GM19452 (cell line): ENCODE measurements around the gene TANK.
A peak's percentile ranks its signal among the peaks of the same experiment; 100 is the strongest.
"Not testable (repeated sequence)": the region's sequence is repeated elsewhere in the genome, so short reads cannot be mapped to it uniquely, and the experiment has no call there.

Experiments
- ATAC-seq: cut with Tn5 transposase; IDR thresholded peaks from one replicate; pipeline ENCODE4 v1.9.1; 2021; ENCODE audit not compliant: unreplicated experiment

TANK gene

DNA sequence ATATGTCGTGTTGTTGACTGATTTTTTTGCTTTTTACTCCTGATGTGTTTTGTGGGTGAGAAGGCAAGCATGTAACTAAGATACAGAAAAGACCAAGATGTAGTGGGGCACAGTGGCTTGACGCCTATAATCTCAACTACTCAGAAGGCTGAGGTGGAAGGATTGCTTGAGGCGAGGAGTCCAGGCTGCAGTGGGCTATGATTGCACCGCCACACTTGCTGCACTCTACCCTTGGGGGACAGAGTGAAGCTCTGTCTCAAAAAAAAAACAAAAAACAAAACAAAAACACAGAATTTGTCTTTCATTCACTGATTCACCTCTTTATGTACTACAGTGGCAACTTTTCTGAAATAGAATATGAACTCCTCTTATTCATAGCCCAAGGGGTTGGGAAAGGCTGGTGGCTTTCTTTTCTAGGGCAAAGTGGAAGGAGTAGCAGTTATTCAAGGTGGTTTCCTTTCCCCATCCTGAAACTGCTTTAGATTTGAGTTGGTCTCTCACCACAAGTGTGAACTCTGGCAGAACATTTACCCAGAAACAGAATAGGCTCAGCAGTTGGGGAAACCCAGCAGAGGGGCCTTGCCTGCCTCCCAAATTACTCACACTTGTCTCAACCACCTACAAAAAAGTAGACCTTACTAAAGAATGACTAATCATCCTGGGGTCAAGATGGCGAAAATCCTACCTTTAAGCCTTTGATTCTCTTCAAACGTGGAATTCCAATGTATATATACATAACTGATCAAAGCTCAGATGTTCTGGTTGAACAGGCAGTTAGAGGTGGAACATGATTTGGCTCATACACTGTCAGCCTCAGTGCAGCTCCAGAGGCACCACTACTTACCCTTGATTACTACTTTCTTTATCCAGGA is 6.5 kb downstream of the TANK start:
- ATAC-seq, result peak; percentile 86

DNA sequence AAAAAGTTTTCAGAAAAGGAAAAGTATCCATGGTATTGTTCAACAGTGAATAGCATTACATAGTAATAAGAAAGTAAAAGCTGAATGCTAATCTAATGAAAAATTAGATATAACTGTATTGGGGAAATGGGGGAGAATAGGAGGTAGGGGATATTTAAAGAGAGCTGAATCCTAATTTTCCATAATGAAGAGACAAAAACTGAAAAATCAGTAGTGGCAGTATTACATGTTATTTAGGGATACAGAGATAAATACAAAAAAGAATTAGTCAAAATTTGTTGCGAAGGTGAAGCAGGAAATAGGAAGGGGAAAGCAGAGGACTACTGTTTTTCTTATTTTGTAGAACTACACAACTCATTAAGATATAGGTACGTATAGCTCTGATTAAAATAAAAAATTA is 9.1 kb downstream of the TANK start:
- ATAC-seq, result no peak

DNA sequence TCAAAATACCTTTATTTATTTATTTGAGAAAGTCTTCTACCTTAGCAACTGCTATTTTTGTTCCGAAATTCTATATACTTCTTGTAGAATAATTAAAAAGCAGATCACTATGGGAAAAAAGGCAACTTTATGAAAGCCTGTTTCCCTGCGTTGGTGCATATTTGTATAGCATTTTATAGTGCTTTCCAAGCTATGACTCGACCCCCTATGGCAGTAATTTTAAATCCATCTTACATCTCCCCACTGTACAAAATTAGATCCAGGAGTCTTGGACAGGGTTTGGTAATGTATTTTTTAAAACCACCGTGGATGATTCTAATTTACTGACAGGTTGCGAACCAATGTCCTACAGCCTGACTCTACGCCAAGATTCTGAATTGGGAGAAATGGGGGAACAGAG is 10.1 kb downstream of the TANK start:
- ATAC-seq, result no peak

DNA sequence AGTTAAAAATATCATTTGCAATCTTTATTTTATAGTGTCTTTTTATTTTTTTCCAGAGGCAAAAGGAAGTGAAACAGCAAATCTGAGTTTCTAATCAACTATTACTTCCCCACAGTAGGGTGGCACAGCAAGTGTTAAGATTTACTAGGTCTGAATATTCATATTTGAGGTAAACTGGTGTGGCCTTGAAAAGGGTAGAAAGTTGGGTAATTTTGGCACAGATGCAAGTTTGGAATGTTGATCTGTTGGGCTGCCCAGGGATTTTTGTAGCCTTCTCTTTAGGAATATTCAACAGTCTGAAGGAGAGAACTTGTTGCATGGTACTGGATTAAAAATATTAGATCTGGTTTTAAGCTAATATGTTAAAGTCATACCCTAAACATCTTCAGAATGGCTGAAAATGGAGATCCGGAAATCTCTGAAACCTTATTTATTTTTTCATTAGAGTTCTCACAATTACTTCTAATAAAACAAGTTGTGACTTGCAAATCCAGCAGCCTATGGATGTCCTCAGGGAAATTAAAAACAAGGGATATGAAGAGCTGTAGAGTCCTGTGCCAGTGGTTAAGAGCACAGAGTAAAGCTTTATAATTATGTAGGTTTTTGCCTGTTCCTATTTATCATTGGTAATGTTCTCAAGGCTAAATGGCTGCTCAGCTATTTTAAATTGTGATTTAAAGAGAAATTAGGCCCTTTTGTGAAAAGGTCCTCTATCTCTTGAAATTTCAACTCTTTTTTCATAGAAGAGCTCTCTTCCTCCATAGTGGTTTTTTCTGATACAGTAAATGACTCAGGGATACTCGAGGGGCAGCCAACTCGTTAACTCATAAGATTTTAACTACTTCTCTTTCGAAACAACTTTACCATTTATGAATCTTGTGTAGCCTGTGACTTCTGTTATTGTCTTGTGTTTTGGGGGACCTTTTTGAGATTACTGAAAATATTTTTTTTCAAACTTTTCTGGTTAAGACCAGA is 11.0 kb downstream of the TANK start:
- no peak for ATAC-seq

DNA sequence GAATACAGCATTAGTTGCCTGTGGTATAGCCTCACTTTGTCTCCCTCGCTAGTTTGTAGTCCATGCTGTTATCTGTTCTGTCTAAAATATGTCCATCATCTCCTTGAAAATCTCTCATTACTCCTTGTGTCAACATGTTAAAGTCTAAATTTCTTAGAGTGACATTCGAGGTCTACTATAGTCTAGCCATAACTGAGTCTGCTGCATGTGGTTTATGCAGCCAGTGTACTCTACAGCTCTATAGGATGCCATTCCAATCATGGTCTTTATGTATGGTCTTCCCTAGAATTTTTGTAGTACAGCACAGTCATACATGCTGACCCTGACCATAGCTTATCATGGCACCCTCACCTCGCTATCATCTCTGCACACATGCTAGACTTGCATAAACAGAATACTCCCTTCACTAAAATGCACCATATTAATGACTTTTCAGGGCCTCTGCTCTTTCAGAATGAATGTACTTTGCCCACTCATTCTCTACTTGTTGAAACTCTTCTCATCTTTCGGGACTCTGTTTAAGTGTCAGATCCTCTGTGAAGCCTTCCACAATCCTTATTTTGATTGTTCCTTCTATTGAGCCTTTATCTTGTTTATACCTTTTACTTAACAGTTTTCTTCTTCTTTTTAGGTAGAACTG is 12.8 kb downstream of the TANK start:
- ATAC-seq, result no peak

DNA sequence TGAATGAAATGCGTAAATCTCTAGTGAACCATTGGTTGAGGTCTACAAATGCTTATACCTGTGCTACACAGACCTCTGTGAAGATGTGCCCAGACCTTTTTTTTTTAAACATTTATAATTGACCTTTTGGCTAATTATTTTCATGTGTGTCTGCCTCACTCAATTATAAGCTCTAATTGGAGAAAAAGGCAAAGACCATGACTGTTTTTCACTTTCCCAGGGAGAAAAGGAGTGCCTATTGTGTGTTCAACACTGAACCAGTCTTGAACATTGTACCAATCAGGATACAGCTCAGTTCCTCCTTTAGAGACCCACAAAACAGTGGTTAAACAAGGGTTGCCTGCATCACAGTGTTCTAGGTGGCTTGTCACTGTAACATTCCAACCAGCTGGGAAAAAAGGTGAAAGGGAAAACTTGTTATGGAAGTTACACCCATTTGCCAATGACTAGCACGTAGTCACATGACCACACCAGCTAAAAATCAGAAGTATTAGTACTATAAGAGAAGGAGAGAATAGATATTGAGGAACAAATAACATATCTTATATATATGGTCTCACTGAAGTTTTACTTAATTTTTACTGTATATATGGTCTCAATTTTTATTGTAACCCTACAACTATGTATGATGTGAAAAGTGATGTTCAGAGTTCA is 13.4 kb downstream of the TANK start:
- ATAC-seq, result no peak

DNA sequence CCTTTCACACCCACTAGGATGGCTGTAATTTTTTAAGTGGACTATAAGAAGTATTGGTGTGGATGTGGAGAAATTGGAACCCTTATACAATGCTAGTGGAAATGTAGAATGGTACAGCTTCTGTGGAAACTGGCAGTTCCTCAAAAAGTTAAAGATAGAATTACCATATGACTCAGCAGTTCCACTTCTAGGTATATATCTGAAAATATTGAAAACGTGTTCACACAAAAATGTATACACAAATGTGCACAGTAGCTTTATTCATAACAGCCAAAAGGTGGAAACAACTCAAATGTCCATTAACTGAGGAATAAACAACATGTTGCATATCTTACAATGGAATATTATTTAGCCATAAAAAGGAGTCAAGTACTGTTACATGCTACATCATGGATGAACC is 17.7 kb downstream of the TANK start:
- no peak for ATAC-seq

DNA sequence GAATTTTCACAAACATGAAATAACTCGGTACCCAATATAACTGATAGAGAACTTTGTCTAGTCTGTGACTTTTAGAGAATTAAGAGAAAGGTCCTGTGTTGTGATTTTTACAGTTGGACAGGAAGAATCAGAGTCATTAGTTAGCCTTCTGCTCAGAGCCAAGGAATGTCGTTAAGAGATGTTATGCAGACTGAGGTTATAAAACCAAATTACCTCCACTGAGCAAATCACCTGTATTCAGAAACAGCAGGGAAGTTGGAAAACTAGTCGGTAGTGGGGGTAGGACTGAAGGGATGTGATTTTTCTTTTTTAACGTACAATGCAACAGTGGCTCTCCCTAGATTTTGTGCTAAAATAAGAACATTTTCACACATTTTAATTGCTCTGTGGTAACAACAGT is 18.5 kb downstream of the TANK start:
- no peak for ATAC-seq

DNA sequence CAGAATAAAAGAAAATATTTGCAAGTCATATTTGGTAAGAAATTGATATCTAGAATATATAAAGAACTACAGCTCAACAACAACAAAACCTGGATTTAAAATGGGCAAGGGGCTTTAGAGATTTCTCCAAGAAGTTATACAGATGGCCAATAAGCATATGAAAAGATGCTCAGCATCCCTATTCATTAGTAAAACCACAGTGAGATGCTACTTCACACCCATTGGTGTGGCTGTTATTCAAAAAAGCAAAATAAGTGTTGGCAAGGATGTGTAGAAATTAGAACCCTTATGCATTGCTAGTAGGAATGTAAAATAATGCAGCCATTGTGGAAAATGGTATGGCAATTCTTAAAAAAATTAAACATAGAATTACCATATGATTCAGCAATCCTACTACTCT is 29.8 kb downstream of the TANK start:
- no peak for ATAC-seq

DNA sequence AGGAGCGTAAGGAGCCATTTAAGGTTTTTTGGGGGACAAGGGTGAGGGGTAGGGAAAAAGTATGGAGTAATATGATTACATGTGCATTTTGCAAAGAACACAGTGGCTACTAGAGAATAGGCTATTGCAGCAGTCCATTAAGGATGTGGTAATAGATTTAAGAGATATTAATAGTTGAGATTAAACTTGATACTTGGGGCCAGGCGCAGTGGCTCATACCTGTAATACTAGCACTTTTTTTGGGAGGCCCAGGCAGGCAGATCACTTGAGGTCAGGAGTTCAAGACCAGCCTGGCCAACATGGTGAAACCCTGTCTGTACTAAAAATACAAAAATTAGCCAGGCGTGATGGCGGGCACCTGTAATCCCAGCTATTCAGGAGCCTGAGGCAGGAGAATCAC is 35.4 kb downstream of the TANK start:
- not testable (repeated sequence) for ATAC-seq

DNA sequence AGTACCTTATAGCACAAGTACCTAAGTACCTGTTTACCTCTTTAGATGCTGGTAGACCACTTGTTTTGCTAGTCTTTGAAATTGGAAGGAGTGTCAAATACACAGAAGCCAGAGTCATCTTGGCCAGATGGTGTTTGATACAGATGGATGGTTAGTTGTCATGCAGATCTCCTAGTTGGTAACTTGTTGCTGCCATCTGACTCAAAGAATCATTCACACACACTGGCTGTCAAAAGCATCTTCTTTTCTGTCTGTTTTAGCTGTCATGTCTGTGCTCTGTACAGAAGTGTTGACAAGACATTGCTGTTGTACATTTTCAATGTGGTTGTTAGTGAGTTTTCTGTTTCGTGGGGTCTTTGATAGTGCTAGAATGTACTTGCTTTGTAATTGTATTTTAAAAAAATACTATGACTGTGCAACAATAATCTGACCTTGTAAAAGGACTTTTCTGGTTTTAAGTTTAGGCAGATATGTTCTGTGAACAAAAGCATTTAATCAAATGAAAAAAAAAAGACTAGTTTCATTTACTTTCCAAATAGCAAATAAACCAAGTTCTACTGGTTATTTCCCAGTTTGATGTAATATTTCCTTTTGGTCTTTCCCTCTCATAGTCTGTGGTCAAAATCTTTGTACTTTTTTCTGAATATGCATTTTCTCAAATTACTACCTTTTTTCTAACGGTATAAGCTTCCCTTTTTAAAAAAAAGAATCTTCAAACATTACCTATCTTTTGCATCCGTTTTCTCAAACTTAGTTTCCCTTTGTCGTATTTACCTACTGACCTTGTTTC is 39.9 kb downstream of the TANK start:
- ATAC-seq, result peak; percentile 84

DNA sequence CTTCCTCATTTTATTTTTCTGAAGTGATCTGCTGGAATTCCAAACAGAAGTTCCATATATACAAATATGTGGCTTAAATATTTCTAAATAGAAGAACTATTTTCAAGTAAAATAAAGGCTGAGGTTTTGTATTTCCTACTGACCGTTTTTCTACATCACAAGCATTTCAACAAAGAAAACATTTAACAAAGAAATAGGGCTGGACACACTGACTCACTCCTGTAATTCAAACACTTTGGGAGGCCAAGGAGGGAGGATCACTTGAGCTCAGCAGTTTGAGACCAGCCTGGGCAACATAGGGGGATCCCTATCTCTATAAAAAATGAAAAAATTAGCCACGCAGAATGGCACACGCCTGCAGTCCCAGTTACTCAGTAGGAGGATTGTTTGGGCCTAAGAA is 44.6 kb downstream of the TANK start:
- ATAC-seq, result no peak

DNA sequence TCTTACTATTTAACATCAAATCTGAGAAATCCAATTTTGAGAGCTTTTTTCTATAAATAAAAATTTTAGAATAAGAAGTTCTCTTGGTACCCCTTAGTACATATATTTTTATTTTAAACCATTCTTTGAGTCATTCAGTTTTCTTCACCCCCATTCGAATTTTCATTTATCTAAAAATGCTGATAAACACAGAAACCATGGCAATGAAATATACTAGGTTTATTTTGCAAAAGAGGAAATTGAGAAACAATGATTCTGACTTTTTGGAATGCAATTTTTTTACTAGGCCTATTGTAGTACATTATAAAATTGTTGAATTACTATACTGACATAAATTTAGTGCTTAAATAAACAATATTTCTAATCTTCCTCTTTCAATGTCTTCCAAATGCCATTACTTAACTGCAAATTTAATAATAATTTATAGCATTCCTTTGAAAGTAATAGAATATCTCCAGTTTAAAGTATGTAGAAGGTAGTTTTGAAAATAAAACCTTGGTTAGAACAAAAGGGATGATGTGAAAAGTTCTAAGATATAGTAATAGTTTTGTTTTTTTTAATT is 46.3 kb downstream of the TANK start:
- no peak for ATAC-seq

DNA sequence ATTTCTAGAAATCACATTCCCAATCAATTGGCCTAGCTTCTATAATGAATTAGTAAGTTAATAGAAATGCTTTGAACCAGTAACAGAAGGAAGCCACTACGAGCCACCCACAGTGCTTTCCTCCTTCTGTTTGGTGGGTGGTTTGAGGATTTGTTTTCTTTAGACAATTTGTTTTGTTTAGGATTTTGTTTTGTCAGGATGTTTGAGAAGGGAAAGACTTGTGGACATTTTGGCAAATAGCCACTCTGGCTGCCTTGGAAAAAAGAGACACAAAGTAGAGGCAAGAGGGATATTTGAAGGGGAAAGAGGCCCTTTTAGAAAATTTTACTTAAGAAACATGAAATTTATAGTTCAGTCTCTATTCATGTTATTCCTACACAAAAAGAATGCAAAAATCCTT is 47.7 kb downstream of the TANK start:
- ATAC-seq, result no peak

DNA sequence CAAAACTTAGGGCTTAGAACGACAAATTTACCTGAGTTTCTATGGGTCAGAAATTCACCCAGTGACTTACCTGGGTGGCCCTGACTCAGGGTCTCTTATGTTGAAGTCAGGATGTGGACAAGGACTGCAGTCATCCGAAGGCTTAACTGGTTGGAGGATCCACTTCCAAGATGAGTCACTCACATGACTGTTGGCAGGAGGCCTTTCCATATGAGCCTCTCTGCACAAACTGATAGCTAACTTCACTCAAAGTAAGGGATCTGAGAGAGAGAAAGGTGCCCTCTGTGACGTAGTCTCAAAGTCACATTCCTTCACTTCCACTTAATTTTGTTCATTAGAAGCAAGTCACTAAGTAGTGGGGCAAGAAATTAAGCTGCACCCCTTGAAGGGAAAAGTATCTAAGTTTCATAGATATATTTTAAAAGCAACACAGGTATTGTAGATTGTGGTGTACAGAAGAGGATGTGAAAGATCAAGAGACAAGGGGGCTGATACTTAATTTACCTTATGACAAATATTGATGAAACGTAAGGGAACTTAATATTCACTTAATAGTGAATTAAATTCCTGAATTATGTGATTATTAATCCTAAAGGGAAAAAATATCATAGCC is 48.4 kb downstream of the TANK start:
- no peak for ATAC-seq

DNA sequence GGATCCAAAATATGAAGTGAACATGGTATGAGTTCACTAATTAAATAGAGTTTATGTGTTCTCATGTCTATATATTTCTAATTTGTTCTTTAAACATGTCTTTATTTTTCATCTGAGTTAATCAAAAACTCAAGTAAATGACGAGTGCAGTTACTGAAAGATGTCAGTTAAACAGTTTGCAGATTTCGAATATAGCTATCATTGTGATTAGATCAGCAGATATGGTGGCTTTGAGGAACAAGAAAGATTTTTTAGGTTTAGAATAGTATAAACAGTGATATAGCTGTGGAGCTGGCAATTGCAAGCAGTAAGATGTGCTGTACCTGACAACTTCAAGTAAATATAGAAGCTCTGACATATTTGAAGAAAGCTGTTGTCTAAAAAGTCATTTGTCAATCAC is 49.7 kb downstream of the TANK start:
- ATAC-seq, result no peak

DNA sequence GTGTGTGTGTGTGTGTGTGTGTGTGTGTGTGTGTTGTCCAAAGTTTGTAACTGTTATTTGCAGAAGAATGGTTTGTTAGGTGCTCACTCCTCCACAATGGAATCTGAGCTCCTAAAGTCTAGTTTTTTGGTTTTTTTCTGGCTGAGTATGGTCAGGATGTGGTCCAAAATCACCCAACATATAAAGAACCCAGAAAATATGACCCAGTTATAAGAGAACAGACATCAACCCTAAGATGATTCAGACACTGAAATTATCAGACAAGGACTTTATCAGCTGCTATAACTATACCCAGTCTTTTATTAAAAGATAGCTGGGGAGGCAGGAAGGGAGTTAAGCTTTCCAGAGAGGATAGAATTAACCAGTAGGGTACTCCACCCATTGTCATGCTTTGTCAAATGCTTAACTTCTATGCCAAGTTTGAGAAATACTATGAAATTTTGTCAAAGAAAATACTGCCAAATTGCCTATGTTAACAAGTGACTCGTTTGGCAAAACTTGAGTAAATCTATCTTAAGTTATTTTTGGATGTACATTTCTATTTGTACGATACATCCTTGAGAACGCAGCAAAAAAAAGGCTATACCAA is 57.5 kb downstream of the TANK start:
- no peak for ATAC-seq

DNA sequence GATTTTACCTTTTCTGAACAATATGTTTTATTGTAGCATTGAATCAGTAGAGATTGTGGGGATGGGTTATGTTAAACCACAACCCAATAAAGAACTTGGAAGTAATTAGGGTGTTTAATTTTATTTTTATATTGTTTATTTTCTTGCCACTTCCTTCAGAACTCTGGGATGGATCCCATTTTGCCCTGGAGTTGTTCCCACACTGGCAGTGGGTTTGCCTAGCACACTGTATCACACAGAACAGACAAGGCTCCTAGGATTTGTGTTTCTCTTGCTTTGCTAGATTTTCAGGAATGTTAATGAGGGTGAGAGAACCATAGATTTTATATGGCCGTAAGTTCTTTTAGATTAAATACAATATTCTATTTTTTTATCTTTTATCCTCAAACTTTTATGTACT is 59.0 kb downstream of the TANK start:
- no peak for ATAC-seq

DNA sequence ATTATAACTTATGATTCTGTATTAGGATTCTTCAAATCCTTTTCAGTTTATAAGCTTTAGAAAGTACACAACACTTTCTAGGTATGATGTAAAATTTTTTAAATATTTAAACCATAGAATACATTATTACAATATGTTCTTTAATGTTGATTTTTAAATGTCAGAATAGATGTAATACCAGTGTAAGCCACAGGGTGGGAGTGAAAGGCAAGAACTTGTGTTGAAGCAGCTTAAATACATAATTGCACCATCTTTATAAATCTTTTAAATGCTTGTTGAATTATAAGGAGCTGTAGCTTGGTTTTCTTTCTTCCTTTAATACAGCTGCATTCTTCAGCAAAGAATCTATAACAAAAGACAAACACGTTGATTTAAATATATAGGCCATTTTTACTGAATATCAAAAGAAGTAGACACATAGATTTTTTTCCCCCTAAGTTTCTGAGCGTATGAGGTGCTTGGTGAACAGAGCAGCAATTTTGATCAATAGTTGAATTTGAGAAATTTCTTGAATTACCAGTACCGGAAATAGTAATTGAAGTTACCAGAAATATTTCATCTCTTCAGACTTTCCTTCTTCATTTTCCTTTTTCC is 63.0 kb downstream of the TANK start:
- peak; percentile 51 for ATAC-seq
